Spleen (tissue), 7 donors: ENCODE results near the gene FCRL4.

Experiments
- POLR2A ChIP-seq, 3 donors: fragments of 450-650 bp; IDR thresholded peaks; one replicate each; pipeline ENCODE4 v1.5.1; 2017; ENCODE audit warnings: antibody characterized with exemption in 3 of 3, mild to moderate bottlenecking in 1 of 3
- TF ChIP-seq, protein P1 (sequence below), 11 experiments: fragments of 200-600 bp in 7 of 11; fragments of 450-650 bp in 4 of 11; sonication (generic) in 4 of 11; IDR thresholded peaks in 8 of 11; conservative IDR thresholded peaks in 3 of 11; 1 replicate in 7 of 11; 2 replicates in 4 of 11; pipeline versions ENCODE4 v1.4.0 to v1.8.0; 2016 to 2021; ENCODE audit warnings: antibody characterized with exemption in 11 of 11, inconsistent platforms in 4 of 11, mild to moderate bottlenecking in 1 of 11
- donor health status: DM: no; HTN: no; CAD: no; lungs with moderate emphysema.
- donor health status: DM: no; HTN: no; CAD: no.
- donor health status: DM: no; HTN: no; CAD: no.

DNA sequence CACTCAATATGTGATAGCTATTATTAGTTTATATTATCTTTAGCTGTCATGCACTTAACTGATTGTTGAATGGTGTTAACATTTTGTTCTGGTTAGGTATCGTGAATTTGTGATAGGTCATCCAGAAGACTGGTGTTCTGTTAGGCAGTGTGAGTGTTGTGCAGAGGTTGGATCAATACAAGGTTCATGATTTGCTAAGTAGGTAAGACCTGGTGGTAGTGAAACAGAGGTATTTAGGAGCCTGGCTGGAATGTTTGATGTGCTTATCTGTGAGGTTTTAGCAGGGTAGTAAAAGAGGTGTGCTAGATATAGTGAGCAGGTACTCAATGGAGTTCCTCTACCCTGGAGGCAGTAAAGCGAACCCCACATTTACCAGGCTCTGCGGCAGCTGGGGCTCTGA lies 20.3 kb upstream of the FCRL4 start:
- TF ChIP-seq, protein P1, sequence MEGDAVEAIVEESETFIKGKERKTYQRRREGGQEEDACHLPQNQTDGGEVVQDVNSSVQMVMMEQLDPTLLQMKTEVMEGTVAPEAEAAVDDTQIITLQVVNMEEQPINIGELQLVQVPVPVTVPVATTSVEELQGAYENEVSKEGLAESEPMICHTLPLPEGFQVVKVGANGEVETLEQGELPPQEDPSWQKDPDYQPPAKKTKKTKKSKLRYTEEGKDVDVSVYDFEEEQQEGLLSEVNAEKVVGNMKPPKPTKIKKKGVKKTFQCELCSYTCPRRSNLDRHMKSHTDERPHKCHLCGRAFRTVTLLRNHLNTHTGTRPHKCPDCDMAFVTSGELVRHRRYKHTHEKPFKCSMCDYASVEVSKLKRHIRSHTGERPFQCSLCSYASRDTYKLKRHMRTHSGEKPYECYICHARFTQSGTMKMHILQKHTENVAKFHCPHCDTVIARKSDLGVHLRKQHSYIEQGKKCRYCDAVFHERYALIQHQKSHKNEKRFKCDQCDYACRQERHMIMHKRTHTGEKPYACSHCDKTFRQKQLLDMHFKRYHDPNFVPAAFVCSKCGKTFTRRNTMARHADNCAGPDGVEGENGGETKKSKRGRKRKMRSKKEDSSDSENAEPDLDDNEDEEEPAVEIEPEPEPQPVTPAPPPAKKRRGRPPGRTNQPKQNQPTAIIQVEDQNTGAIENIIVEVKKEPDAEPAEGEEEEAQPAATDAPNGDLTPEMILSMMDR (IDR thresholded peaks at IDR 0.05 in 8 of 11, conservative IDR thresholded peaks at IDR 0.05 in 3 of 11) = no peak
- TF ChIP-seq POLR2A (IDR thresholded peaks at IDR 0.05) = no peak
